Fibroblast of skin of back (primary cell): ENCODE data around the gene JAK3. TPM values are rescaled to one million over a fixed set of nuclear protein-coding genes. Genes with fewer than 3 reads are reported as not detected.
A peak's percentile ranks its signal among the peaks of the same experiment; 100 is the strongest.
"Not testable (repeated sequence)": the region's sequence is repeated elsewhere in the genome, so short reads cannot be mapped to it uniquely, and the experiment has no call there.

Source experiments
- DNase-seq: peaks from one replicate; pipeline ENCODE4 v3.0.0-alpha.2; 2013
- polyA plus RNA-seq, 2 experiments: library from polyadenylated mRNA; unstranded; fragments of 120-200 nt; gene quantifications; one replicate each; pipeline ENCODE4 v1.2.1, GENCODE V29; 2013; ENCODE audit not compliant: insufficient read length in 2 of 2

JAK3 gene
- 3.3 TPM for polyA plus RNA-seq (2013, experiment 1 of 2; ENCODE audit: insufficient read length)
- 3.2 TPM for polyA plus RNA-seq (2013, experiment 2 of 2; ENCODE audit: insufficient read length)

GRCh38 chr19:17847538-17848366, at the start of gene JAK3:
Gene JAK3 (minus strand): TSS chr19:17847982. CDS start chr19:17844417, 3,565 bp downstream.
- peak; percentile 77 for DNase-seq

DNA sequence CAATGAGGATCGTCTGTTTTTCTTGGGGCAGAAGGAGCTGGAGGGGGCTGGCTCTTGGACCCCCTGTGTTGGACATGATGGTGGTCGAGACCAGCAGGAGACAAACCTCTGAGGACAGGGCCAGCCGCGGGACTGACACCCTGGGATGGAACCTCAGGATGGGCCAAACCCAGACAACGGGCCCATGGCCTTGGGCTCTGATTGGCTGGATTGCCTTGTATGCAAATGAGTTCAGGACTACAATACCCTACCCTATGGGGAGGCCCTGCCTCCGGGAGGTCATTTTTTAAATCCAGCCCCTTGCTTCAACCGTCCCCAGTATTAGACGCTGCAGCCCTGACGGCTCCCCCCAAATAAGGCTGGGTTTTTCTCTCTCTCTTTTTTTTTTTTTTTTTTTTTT, 46.0 kb upstream of the JAK3 start:
- no peak for DNase-seq

GRCh38 chr19:17889609-17890214, 41.9 kb upstream of the JAK3 start:
- peak; percentile 46 for DNase-seq

GRCh38 chr19:17888260-17888659, 40.5 kb upstream of the JAK3 start:
- DNase-seq: no peak

DNA sequence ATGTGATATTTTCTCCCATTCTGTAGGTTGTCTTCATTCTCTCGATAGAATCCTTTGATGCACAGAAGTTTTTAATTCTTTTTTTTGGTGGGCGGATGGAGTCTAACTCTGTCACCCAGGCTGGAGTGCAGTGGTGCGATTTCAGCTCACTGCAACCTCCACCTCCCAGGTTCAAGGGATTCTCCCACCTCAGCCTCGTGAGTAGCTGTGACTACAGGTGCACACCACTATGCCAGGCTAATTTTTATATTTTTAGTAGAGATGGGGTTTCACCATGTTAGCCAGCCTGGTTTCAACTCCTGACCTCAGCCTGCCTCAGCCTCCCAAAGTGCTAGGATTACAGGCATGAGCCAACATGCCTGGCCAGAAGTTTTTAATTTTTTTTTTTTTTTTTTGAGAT, 39.4 kb upstream of the JAK3 start:
- DNase-seq: not testable (repeated sequence)

- no peak for DNase-seq
Observed at GRCh38 chr19:17886515-17886914, 38.7 kb upstream of the JAK3 start.

- DNase-seq: no peak
Observed at GRCh38 chr19:17883627-17884410, 36.0 kb upstream of the JAK3 start.

GRCh38 chr19:17881701-17882100, 33.9 kb upstream of the JAK3 start:
- DNase-seq: no peak

- DNase-seq: no peak
Observed at GRCh38 chr19:17879466-17879865, 31.7 kb upstream of the JAK3 start.

DNA sequence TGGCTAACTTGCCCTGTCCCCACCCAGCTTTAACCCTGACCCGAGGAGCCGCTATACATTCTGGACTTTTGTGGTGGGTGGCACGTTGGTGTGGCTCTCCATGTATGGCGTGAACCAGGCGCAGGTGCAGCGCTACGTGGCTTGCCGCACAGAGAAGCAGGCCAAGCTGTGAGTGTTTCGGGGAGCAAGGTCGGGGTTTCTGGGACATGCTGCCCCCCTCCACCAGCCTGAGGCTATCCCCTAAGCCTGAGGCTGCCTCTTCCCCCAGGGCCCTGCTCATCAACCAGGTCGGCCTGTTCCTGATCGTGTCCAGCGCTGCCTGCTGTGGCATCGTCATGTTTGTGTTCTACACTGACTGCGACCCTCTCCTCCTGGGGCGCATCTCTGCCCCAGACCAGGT, 29.9 kb upstream of the JAK3 start:
- no peak for DNase-seq

DNA sequence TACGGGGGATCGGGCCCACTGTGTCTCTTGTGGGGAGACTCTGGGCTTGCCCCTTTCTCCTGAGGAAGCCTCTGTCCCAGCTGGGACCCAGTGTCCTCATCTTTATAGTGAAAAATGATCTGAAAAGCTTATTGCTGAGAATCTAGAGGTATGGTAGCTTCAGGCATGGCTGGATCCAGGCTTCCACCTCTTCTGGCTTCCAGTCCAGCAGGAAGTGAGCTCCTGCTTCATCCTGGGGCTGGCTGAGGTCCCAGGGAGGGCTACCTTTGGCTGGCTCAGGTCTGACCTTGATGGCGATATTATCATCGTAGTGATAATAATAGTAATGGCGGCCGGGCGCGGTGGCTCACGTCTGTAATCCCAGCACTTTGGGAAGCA, 27.0 kb upstream of the JAK3 start:
- no peak for DNase-seq

DNA sequence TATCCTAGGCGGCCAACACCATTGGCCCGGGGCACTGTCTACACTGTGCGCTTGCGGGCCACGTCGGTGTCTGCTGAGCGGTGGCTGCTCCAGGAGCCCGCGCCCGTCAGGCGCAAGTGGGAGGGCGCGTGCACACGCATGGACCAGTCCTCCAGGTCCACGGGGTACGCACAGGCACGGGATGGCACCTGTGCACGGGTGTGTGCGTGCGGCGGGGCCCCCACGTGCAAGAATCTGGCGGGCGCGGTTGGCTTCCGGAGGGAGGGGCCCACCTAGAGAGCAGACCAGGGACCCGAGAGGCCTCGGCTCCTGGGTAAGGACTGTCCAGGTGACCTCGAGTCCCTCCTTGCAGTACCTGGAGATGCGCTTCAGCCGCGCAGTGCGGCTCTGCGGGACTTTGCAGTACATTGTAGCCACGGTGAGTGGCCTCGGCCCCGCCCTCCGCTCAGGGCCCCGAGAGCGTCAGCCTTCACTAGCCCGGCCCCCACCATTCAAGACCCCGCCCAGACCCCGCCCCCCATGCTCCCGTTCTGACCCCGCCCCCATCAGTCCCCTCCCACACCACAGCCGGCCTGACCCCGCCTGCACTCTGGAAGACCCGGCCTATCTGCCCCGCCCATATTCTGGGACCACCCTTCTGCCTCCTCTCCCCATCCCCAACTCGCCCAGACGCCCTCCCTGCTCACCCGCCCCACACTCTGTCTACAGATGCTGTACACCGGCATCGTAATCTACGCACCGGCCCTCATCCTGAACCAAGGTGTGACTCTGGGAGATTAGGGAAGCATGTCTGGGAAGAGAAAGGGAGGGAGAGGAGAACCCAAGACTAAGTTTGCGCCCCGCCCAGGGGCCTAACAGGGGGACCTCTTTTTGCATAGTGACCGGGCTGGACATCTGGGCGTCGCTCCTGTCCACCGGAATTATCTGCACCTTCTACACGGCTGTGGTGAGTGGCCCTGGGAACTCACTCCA, 26.3 kb upstream of the JAK3 start:
- DNase-seq: peak; percentile 22

- no peak for DNase-seq
Observed at GRCh38 chr19:17872251-17873001, 24.6 kb upstream of the JAK3 start.

- DNase-seq: no peak
Observed at GRCh38 chr19:17871878-17872250, 24.1 kb upstream of the JAK3 start, which contains the start of gene SLC5A5. Gene SLC5A5 (plus strand): TSS chr19:17871945. CDS start chr19:17872320, 375 bp downstream.

GRCh38 chr19:17871032-17871877, 23.5 kb upstream of the JAK3 start:
- no peak for DNase-seq

DNA sequence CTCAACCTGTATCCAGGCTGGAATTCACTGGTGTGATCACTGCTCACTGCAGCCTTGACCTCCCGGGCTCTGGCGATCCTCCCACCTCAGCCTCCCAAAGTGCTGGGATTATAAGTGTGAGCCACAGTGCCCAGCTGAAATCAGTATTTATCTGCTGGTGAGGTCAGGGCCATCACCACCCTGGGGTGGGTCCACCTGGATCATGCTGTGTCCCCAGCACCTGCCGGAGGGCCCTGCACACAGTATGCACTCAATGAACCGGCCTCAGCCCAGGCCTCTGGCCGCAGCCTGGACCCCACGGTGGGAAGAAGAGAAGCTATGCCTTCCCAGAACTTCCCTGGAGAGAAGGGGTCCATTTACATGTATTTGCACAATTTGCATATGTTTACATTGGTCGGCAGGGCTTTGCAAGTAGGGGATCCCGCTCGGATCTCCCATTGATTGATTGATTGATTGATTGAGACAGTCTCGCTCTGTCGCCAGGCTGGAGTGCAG, 21.4 kb upstream of the JAK3 start:
- DNase-seq: no peak

GRCh38 chr19:17868669-17869068, 20.9 kb upstream of the JAK3 start:
- DNase-seq: no peak

DNA sequence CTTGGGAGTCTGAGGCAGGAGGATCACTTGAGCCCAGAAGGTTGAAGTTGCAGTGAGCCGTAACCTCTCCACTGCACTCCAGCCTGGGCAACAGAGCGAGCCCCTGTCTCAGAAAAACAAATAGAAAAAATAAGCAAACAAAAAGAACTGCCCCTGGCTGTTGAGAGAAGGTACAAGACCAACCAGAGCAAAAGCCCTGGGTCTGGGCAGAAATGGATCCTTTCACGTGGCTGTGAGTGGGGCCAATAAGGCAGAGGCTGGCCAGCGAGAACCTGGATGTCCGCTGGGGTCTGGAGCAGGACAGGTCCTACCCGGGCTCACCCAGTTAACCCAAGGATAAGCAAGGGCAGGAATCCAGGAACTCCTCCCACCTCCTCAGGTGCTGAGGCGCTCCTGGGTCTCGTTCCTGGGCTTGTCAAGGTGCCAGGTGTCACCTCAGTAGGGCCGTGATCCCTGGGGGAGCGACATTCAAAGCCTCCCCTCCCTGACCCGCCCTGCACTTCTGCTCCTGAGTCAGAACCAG, 19.2 kb upstream of the JAK3 start:
- no peak for DNase-seq

DNA sequence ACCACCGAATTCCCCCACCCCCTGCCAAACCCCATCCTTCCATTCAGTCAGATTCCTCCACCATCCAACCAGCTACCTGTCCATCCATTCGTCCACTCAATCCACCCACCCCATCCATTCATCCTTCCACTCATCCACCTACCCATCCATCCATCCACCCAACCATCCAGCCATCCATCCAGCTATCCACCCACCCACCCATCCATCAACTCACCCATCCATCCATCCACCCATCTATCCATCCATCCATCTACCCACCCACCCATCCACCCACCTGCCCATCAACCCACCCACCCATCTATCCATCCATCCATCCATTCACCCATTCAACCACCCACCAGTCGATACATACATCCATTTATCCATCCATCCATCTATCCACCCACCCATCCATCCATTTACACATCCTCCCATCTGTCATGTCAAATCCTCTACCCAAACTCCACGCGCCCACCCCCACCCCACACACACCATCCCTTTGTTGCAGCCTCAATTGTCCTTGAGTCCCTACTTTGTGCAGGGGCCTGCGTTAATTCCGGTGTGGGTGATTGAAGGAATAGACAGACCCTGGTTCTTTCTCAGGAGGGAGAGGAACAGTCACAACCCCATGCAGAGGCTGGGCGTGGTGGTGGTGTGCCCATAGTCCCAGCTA, 18.7 kb upstream of the JAK3 start:
- DNase-seq: no peak
